ENCODE data around the gene CEP170.

- TF ChIP-seq EZH2 (IDR thresholded peaks at IDR 0.05) (no peak), FOXP2 (optimal IDR thresholded peaks at IDR 0.05; ENCODE audit: control extremely low read depth, extremely low read length, insufficient read depth) (no peak), POLR2AphosphoS5 (IDR thresholded peaks at IDR 0.05; ENCODE audit: borderline replicate concordance, low read depth, low read length) (no peak)
These were observed 41.9 kb downstream of the CEP170 start for GRCh38 chr1:243213045-243213787.
